ENCODE data around the gene OR2AT4.

OR2AT4 gene

DNA sequence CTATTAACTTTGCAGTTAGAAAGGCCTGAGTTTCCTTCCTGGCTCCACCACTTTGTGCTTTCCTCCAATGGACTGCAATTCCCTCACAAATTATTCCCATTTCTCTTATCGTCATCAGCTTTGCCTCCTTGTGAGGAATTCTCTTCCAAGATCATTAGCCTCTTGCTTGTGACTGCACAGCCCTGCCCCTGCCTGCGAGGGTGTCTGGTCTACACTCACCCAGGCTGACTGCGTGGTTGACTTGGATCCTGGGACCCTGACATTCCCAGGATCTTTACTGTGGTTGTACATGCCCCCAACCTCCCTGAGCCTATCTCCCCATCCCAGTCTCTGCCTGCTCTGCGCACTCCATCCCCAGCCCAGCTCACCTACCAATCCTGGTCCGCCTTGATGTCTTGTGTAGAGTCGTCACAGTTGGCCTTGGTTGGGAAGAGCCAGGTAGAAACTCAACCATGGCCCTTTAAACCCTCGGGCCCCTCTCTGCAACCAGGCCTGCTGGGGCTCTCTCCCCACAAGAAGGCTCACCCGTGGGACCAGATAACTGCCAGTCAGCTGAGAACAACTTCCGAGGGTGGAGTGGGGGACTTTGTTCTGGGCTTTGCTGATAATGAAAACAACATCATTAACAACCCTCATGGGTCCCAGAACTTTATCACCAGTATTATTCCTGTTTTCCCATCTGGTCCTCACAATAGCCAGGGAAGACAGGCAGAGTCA, at the start of gene OR2AT4:
Gene OR2AT4, minus strand, starts transcription at position 421 of the 717 bp plus-strand sequence.
- DNase-seq (ENCODE audit: low read depth), result no peak

GRCh38 chr11:75145972-75146519, 49.4 kb upstream of the OR2AT4 start:
- DNase-seq (ENCODE audit: low read depth), result no peak

- no peak for DNase-seq (ENCODE audit: low read depth)
Observed at GRCh38 chr11:75145196-75145971, 48.7 kb upstream of the OR2AT4 start.

GRCh38 chr11:75144716-75145014, 48.0 kb upstream of the OR2AT4 start:
- no peak for DNase-seq (ENCODE audit: low read depth)

GRCh38 chr11:75143420-75143731, 46.7 kb upstream of the OR2AT4 start:
- DNase-seq (ENCODE audit: low read depth), result no peak

- DNase-seq (ENCODE audit: low read depth), result peak; percentile 96
Observed at GRCh38 chr11:75142714-75143419, 46.2 kb upstream of the OR2AT4 start.

GRCh38 chr11:75141166-75141565, 44.5 kb upstream of the OR2AT4 start:
- DNase-seq (ENCODE audit: low read depth), result no peak

GRCh38 chr11:75140269-75141138, 43.8 kb upstream of the OR2AT4 start:
- peak; percentile 41 for DNase-seq (ENCODE audit: low read depth)

- DNase-seq (ENCODE audit: low read depth), result no peak
Observed at GRCh38 chr11:75135651-75136050, 39.0 kb upstream of the OR2AT4 start.

DNA sequence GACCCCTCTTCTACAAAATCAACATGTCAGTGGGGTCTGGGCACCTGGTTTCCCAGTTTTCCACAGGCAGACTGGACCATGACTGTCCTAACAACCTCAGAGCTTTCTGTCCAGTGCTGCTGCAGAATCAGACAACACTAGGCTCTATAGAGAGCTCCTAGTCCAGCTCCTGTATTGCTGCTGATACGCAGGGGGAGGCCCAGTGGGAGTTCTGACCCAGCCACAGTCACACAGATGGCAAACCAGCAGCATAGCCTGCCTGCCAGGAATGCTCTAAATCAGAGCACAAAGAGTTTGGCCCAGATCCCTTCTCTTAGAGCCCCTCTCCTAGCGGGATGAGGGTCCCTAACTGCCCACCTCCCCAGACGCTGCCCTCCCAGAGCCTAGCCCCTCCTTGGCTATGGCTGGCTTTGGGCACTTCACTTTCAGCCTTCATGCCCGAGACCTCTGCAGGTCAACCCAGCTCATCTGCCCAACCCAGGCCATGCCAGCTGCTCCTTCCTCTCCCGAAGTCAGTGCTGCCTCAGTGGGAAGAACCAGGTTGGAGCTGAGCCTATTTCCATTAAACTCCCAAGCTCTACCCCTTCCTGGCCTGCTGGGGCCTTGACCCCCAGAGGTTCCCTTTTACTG, 38.5 kb upstream of the OR2AT4 start:
- DNase-seq (ENCODE audit: low read depth), result no peak

DNA sequence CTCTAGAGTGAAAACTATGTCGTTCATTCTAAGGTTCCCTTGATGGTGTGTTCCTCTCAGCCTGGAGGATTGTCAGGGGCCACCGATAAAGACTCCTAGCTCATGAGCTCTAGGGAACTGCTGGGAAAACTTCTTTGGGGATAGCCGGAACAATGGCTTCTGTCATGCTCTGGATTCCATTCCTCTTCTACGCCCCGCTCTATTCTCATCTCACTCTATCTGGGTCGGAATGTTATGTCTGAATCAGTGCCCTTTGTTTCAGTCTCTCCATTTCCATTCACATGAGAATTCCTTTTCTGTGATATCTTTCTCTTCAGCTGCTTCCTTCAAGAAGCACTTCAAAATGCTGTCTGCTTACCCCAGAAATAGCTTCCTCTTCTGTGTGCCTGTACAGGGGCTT, 37.3 kb upstream of the OR2AT4 start:
- DNase-seq (ENCODE audit: low read depth), result no peak

GRCh38 chr11:75132080-75132479, 35.4 kb upstream of the OR2AT4 start:
- no peak for DNase-seq (ENCODE audit: low read depth)

GRCh38 chr11:75126564-75126963, 29.9 kb upstream of the OR2AT4 start:
- DNase-seq (ENCODE audit: low read depth), result no peak

DNA sequence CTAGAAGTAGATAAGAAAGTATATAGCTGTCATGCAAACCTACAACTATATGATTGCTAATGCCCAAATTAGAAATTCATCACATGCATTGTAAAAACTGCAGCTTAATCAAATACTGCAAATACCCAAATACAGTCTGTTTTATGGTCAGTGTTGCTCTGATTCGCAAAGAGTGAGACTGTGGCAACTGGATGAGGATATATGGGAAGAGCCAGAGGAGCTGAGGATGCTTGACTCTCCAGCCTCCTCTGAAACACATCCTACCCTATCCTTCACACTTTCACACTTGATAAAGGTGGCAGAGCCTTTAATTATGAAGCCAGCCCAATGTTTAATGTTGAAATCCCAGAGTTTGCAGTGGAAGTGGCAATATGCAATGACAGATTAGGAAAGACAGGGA, 21.9 kb upstream of the OR2AT4 start:
- no peak for DNase-seq (ENCODE audit: low read depth)

GRCh38 chr11:75114465-75114864, 17.8 kb upstream of the OR2AT4 start:
- no peak for DNase-seq (ENCODE audit: low read depth)

DNA sequence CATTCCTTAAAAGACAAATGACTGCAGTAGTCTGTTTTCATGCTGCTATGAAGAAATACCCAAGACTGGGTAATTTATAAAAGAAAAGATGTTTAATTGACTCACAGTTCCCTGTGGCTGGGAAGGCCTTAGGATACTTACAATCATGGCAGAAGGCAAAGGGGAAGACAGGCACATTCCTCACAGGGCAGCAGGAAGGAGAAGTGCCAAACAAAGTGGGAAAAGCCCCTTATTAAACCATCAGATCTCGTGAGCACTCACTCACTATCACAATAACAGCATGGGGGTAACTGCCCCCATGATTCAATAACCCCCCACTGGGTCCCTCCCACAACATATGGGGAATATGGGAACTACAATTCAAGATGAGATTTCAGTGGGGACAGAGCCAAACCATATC, 16.4 kb upstream of the OR2AT4 start:
- DNase-seq (ENCODE audit: low read depth), result no peak

DNA sequence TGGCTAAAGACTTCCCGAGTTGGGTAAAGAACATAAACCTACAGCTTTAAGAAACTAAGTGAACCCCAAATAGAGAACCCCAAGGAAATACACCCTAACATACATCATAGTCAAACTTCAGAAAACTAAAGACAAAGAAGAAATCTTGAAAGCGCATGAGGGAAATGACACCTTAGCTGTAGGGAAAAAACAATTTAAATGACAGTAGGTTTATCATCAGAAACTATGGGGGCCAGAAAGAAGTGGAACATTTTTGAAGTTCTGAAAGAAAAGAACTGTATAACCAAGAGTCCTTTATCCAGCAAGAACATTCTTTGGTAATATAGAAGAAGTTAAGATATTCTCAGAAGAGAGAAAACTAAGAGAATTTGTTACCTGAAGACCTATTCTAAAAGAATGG, 15.5 kb upstream of the OR2AT4 start:
- DNase-seq (ENCODE audit: low read depth), result no peak

DNA sequence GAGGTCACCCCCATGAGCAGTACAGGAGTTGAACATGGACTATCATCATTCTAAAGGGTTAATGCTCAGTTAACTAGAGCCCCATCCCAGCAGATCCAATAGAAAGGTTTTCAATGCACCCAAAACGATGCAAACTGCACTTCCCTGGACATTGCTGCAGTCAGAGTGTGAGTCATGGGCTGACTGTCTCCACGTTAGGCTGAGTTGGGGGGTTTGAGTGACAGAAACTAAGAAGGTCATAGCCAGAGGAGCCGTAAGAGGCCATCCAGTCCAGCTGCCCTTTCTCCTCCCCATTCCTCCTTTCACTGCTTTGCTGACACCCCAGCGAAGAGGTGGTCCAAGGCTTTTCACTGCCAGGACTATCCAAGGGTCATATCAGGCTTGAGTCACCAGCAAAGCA, 10.5 kb upstream of the OR2AT4 start:
- DNase-seq (ENCODE audit: low read depth), result peak; percentile 32

DNA sequence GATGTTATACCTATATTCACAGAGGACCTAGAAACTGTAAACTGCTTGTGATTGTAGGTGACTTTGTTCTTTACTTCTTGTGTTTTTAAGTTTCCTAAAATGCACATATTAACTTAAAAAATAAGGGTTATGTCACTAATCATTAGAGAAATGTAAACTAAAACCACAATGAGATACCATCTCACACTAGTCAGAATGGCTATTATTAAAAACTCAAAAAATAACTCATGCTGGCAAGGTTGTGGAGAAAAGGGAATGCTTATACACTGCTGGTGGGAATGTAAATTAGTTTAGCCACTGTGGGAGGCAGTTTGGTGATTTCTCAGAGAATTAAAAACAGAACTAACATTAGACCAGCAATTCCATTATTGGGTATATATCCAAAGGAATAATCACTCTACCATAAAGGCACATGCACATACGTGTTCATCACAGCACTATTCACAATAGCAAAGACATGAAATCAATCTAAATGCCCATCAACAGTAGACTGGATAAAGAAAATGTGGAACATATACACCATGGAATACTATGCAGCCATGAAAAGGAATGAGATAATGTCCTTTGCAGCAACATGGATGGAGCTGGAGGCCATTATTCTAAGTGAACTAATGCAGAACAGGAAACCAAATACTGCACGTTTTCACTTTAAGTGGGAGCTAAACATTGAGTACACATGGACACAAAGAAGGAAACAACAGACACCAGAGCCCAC, 9.4 kb upstream of the OR2AT4 start:
- DNase-seq (ENCODE audit: low read depth), result peak; percentile 29

DNA sequence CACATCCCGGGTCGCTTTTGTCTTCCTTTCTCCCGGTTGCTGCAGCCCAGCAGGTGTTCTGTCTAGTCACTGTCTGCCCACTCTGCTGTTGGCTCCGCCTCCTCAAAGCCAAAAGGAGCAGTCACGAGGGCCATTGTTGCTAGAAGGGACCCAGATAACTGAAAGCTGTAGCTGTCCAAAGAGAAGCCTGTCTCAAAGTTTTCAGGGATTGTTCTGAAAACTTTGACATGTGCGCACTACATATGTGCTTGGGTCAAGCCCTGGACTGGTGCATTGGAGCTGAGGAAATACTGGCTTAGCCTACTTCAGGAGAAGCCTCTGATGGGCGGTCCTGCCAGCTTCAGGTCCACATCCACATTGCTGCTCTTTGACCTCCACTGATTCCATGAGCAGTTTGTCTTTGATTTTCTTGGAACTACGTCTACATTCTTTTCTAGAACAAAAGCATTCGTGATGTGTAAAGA, 8.8 kb upstream of the OR2AT4 start:
- peak; percentile 19 for DNase-seq (ENCODE audit: low read depth)
